Measurements from ENCODE around the gene FAM237A.

GRCh38 chr2:206688453-206688852, 46.2 kb downstream of the FAM237A start:
- TF ChIP-seq CTCF (conservative IDR thresholded peaks at IDR 0.05) (no peak), ZFX (IDR thresholded peaks at IDR 0.05) (no peak)
